ENCODE measurements around the gene MAPK1.
"Not testable (repeated sequence)": the region's sequence is repeated elsewhere in the genome, so short reads cannot be mapped to it uniquely, and the experiment has no call there.

Gene MAPK1

GRCh38 chr22:21876486-21877176, 9.2 kb upstream of the MAPK1 start:
- Histone ChIP-seq H3K4me3 (ENCODE audit: low read depth in 1 of 2, low read length in 2 of 2) (no peak overlapping the region), H3K27ac (ENCODE audit: low read length) (no peak overlapping the region), H3K36me3 (ENCODE audit: control insufficient read depth in 1 of 2, insufficient read depth in 2 of 2, low read length in 2 of 2) (no peaks in the 10 kb centered on the region), H3K27me3 (ENCODE audit: low read depth, low read length) (no peaks in the 10 kb centered on the region), H3K4me1 (ENCODE audit: control insufficient read depth in 1 of 2, insufficient read depth in 2 of 2, low read length in 2 of 2) (no peaks in the 10 kb centered on the region), H3K9me3 (ENCODE audit: control insufficient read depth in 1 of 2, low read length in 2 of 2) (no peaks in the 10 kb centered on the region)

- H3K27ac ChIP-seq (ENCODE audit: low read length); H3K4me3 ChIP-seq (ENCODE audit: low read depth in 1 of 2, low read length in 2 of 2); H3K9me3 ChIP-seq (ENCODE audit: control insufficient read depth in 1 of 2, low read length in 2 of 2); H3K36me3 ChIP-seq (ENCODE audit: control insufficient read depth in 1 of 2, insufficient read depth in 2 of 2, low read length in 2 of 2); H3K27me3 ChIP-seq (ENCODE audit: low read depth, low read length); H3K4me1 ChIP-seq (ENCODE audit: control insufficient read depth in 1 of 2, insufficient read depth in 2 of 2, low read length in 2 of 2): not testable (repeated sequence)
Observed at GRCh38 chr22:21874953-21875352, 7.5 kb upstream of the MAPK1 start.

GRCh38 chr22:21873619-21874018, 6.2 kb upstream of the MAPK1 start:
- Histone ChIP-seq H3K27ac (ENCODE audit: low read length) (no peak overlapping the region), H3K4me1 (ENCODE audit: control insufficient read depth in 1 of 2, insufficient read depth in 2 of 2, low read length in 2 of 2) (no peaks in the 10 kb centered on the region), H3K36me3 (ENCODE audit: control insufficient read depth in 1 of 2, insufficient read depth in 2 of 2, low read length in 2 of 2) (no peaks in the 10 kb centered on the region), H3K4me3 (ENCODE audit: low read depth in 1 of 2, low read length in 2 of 2) (no peak overlapping the region), H3K9me3 (ENCODE audit: control insufficient read depth in 1 of 2, low read length in 2 of 2) (no peaks in the 10 kb centered on the region), H3K27me3 (ENCODE audit: low read depth, low read length) (no peaks in the 10 kb centered on the region)

- not testable (repeated sequence) for H3K4me3 ChIP-seq (ENCODE audit: low read depth in 1 of 2, low read length in 2 of 2); H3K9me3 ChIP-seq (ENCODE audit: control insufficient read depth in 1 of 2, low read length in 2 of 2); H3K27me3 ChIP-seq (ENCODE audit: low read depth, low read length); H3K27ac ChIP-seq (ENCODE audit: low read length); H3K4me1 ChIP-seq (ENCODE audit: control insufficient read depth in 1 of 2, insufficient read depth in 2 of 2, low read length in 2 of 2); H3K36me3 ChIP-seq (ENCODE audit: control insufficient read depth in 1 of 2, insufficient read depth in 2 of 2, low read length in 2 of 2)
Observed at GRCh38 chr22:21872741-21873140, 5.3 kb upstream of the MAPK1 start.

- Histone ChIP-seq H3K27me3 (ENCODE audit: low read depth, low read length) (no peaks in the 10 kb centered on the region), H3K9me3 (ENCODE audit: control insufficient read depth in 1 of 2, low read length in 2 of 2) (no peaks in the 10 kb centered on the region), H3K4me3 (ENCODE audit: low read depth in 1 of 2, low read length in 2 of 2) (peak overlapping the region in 1 of 2 donors; percentile 88), H3K36me3 (ENCODE audit: control insufficient read depth in 1 of 2, insufficient read depth in 2 of 2, low read length in 2 of 2) (no peaks in the 10 kb centered on the region), H3K4me1 (ENCODE audit: control insufficient read depth in 1 of 2, insufficient read depth in 2 of 2, low read length in 2 of 2) (peaks cover 9 to 24% of the 10 kb centered on the region in 2 donors), H3K27ac (ENCODE audit: low read length) (no peak overlapping the region)
Observed at GRCh38 chr22:21868651-21869050, 1.2 kb upstream of the MAPK1 start.

- H3K27ac ChIP-seq (ENCODE audit: low read length): peak overlapping the region; percentile 84
- no peaks in the 10 kb centered on the region for H3K36me3 ChIP-seq (ENCODE audit: control insufficient read depth in 1 of 2, insufficient read depth in 2 of 2, low read length in 2 of 2)
- H3K4me1 ChIP-seq (ENCODE audit: control insufficient read depth in 1 of 2, insufficient read depth in 2 of 2, low read length in 2 of 2): peaks cover 10 to 26% of the 10 kb centered on the region in 2 donors
- no peaks in the 10 kb centered on the region for H3K27me3 ChIP-seq (ENCODE audit: low read depth, low read length)
- peak overlapping the region; percentile 88 for H3K4me3 ChIP-seq (ENCODE audit: low read depth in 1 of 2, low read length in 2 of 2)
- H3K9me3 ChIP-seq (ENCODE audit: control insufficient read depth in 1 of 2, low read length in 2 of 2): no peaks in the 10 kb centered on the region
Observed at GRCh38 chr22:21866833-21867527, 465 bp downstream of the MAPK1 start.

GRCh38 chr22:21865041-21865440, 2.4 kb downstream of the MAPK1 start:
- peak overlapping the region; percentile 47 for H3K27ac ChIP-seq (ENCODE audit: low read length)
- H3K9me3 ChIP-seq (ENCODE audit: control insufficient read depth in 1 of 2, low read length in 2 of 2): no peaks in the 10 kb centered on the region
- peaks cover 10 to 45% of the 10 kb centered on the region in 2 donors for H3K4me1 ChIP-seq (ENCODE audit: control insufficient read depth in 1 of 2, insufficient read depth in 2 of 2, low read length in 2 of 2)
- H3K36me3 ChIP-seq (ENCODE audit: control insufficient read depth in 1 of 2, insufficient read depth in 2 of 2, low read length in 2 of 2): no peaks in the 10 kb centered on the region
- H3K27me3 ChIP-seq (ENCODE audit: low read depth, low read length): no peaks in the 10 kb centered on the region
- peak overlapping the region; percentile 88 for H3K4me3 ChIP-seq (ENCODE audit: low read depth in 1 of 2, low read length in 2 of 2)

- Histone ChIP-seq H3K27ac (ENCODE audit: low read length) (no peak overlapping the region), H3K36me3 (ENCODE audit: control insufficient read depth in 1 of 2, insufficient read depth in 2 of 2, low read length in 2 of 2) (no peaks in the 10 kb centered on the region), H3K4me1 (ENCODE audit: control insufficient read depth in 1 of 2, insufficient read depth in 2 of 2, low read length in 2 of 2) (peaks cover 22 to 66% of the 10 kb centered on the region in 2 donors), H3K9me3 (ENCODE audit: control insufficient read depth in 1 of 2, low read length in 2 of 2) (no peaks in the 10 kb centered on the region), H3K27me3 (ENCODE audit: low read depth, low read length) (no peaks in the 10 kb centered on the region), H3K4me3 (ENCODE audit: low read depth in 1 of 2, low read length in 2 of 2) (no peak overlapping the region)
Observed at GRCh38 chr22:21862386-21863245, 4.8 kb downstream of the MAPK1 start.

- Histone ChIP-seq H3K9me3 (ENCODE audit: control insufficient read depth in 1 of 2, low read length in 2 of 2) (no peaks in the 10 kb centered on the region), H3K4me1 (ENCODE audit: control insufficient read depth in 1 of 2, insufficient read depth in 2 of 2, low read length in 2 of 2) (peaks cover 23 to 72% of the 10 kb centered on the region in 2 donors), H3K36me3 (ENCODE audit: control insufficient read depth in 1 of 2, insufficient read depth in 2 of 2, low read length in 2 of 2) (no peaks in the 10 kb centered on the region), H3K4me3 (ENCODE audit: low read depth in 1 of 2, low read length in 2 of 2) (no peak overlapping the region), H3K27ac (ENCODE audit: low read length) (no peak overlapping the region), H3K27me3 (ENCODE audit: low read depth, low read length) (no peaks in the 10 kb centered on the region)
Observed at GRCh38 chr22:21861851-21862250, 5.6 kb downstream of the MAPK1 start.

GRCh38 chr22:21861264-21861848, 6.1 kb downstream of the MAPK1 start:
- Histone ChIP-seq H3K27me3 (ENCODE audit: low read depth, low read length) (no peaks in the 10 kb centered on the region), H3K4me3 (ENCODE audit: low read depth in 1 of 2, low read length in 2 of 2) (no peak overlapping the region), H3K27ac (ENCODE audit: low read length) (no peak overlapping the region), H3K9me3 (ENCODE audit: control insufficient read depth in 1 of 2, low read length in 2 of 2) (no peaks in the 10 kb centered on the region), H3K4me1 (ENCODE audit: control insufficient read depth in 1 of 2, insufficient read depth in 2 of 2, low read length in 2 of 2) (peaks cover 23 to 72% of the 10 kb centered on the region in 2 donors), H3K36me3 (ENCODE audit: control insufficient read depth in 1 of 2, insufficient read depth in 2 of 2, low read length in 2 of 2) (no peaks in the 10 kb centered on the region)

- no peak overlapping the region for H3K4me3 ChIP-seq (ENCODE audit: low read depth in 1 of 2, low read length in 2 of 2)
- H3K9me3 ChIP-seq (ENCODE audit: control insufficient read depth in 1 of 2, low read length in 2 of 2): no peaks in the 10 kb centered on the region
- H3K4me1 ChIP-seq (ENCODE audit: control insufficient read depth in 1 of 2, insufficient read depth in 2 of 2, low read length in 2 of 2): peaks cover 23 to 68% of the 10 kb centered on the region in 2 donors
- H3K27me3 ChIP-seq (ENCODE audit: low read depth, low read length): no peaks in the 10 kb centered on the region
- H3K36me3 ChIP-seq (ENCODE audit: control insufficient read depth in 1 of 2, insufficient read depth in 2 of 2, low read length in 2 of 2): no peaks in the 10 kb centered on the region
- H3K27ac ChIP-seq (ENCODE audit: low read length): no peak overlapping the region
Observed at GRCh38 chr22:21860491-21861039, 6.9 kb downstream of the MAPK1 start.

Data from muscle layer of duodenum (tissue), 2 donors.